DMS 273 (cell line): ENCODE data around the gene HBP1.
A peak's percentile ranks its signal among the peaks of the same experiment; 100 is the strongest.
"Not testable (repeated sequence)": the region's sequence is repeated elsewhere in the genome, so short reads cannot be mapped to it uniquely, and the experiment has no call there.

ENCODE experiments used
- DNase-seq: peaks from one replicate; lab custom pipeline; 2025; ENCODE audit not compliant: unreplicated experiment; lab: John Stamatoyannopoulos, UW

HBP1 gene

GRCh38 chr7:107154826-107155225 lies 14.0 kb upstream of the HBP1 start:
- no peak for DNase-seq

DNA sequence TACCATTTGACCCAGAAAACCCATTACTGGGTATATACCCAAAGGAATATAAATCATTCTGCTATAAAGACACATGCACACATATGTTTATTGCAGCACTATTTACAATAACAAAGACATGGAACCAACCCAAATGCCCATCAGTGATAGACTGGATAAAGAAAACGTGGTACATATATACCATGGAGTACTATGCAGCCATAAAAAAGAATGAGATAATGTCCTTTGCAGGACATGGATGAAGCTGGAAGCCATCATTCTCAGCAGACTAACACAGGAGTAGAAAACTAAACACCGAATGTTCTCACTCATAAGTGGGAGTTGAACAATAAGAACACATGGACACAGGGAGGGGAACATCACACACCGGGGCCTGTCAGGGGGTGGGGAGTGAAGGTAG lies 13.1 kb upstream of the HBP1 start:
- DNase-seq, result not testable (repeated sequence)

- DNase-seq, result no peak
Measured at GRCh38 chr7:107157091-107157490, 11.7 kb upstream of the HBP1 start.

GRCh38 chr7:107158028-107158427 lies 10.8 kb upstream of the HBP1 start:
- DNase-seq, result no peak

- DNase-seq, result no peak
Measured at GRCh38 chr7:107160389-107160788, 8.4 kb upstream of the HBP1 start.

GRCh38 chr7:107161415-107161814 lies 7.4 kb upstream of the HBP1 start:
- no peak for DNase-seq

- no peak for DNase-seq
Measured at GRCh38 chr7:107162475-107162874, 6.3 kb upstream of the HBP1 start.

DNA sequence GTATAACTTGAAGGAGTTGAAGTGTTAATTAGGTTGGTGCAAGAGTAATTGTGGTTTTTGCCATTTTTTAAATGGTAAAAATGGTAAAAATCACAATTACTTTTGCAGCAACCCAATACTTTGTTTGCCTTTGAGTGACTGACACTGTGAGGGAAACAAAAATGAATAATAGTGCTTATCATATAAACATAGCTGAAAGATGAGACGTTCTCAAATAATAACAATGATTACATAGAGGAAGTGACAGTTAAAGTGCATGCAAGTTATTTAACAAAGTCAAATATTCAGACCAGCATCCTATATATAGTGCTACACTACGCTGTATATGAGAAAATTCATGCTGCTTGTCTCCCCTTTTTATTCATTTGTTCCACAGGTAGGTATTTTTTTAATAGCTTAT lies 4.7 kb upstream of the HBP1 start:
- DNase-seq, result no peak

- no peak for DNase-seq
Measured at GRCh38 chr7:107165341-107165740, 3.5 kb upstream of the HBP1 start.

GRCh38 chr7:107166736-107167426 lies 1.9 kb upstream of the HBP1 start:
- DNase-seq, result no peak

GRCh38 chr7:107167483-107168232 lies 1.1 kb upstream of the HBP1 start:
- DNase-seq, result peak; percentile 91

DNA sequence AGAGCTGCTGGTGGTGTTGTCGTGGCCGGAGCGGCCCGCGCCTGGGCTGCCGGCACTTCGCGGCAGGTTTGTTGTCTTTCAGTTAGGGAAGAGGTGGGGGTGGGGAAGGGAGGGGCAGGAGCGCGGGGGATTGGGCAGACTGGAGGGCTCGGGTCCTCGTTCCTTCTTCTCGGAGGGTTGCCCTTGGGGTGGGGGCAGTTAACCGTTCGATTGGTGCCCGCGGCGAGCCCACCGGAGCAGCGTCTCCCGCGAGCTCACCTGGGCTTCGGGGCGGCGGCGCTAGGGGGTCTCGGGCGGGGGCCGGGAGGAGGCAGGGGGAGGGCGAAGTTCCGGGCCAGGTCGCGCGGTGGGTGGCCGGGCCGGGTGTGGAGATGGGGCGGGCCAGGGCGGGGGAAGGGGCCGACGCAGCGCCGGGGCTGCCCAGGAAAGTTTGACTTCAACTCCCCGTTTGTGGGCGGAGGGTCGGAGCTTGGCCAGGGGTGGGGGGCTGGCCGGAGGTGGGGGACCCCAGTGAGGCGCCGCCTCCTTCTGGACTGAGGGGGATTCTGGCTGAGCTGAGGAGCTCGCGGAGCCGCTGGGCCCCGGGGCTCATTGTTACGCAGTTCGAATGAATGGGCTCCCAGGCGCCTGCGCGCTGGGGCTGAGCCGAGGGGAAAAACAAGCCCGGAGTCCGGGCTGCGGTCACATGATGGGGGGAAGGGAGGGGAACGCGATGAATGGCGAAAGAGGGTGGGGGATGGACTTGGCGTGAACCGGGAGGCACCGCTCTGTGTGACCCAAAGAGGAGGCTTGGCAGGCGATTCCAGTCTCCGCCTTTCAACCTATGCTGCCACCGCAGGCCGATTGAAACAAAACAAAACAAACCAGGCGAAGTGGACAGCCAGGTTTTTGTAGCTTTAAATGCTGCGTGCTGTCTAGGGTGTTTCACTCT lies 582 bp downstream of the HBP1 start:
- DNase-seq, result peak; percentile 99

DNA sequence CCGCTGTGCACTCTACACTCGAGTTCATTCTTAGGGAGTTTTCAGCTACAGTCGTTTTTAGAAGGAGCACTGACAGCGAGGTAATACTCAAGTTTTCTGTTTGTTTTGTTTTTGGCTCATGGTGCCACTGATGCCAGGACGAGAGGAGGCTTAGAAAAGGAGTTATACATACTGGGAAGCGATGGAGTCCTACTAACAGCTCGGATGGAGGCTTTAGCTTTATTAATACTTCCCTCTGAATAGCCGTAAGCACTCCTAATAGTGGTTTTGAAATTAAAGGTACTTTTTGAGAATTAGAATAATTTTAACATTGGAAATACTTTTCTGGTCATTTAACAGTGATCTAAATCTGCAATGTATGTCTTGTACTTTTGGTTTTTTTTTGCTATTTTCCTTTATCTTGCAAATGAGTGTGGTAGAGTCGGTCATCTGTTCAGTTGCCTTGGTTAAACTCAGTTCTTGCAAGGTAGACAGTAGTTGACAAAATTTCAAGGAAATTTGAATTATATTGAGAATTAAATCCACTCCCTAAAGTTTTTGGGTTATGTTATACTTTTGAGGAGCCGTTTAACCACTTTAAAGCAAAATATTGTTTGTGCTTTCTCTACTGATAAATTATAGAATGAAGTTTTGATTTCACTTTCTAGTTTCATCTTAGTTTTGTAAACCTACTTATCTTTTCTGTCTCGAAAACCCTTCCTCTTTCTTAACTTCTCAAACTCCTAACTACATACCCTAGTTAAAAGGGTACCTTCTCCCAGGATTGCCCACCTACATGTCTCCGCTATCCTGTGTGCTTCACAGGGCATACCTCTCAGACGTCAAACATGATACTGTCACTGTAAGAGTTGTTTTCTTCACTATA lies 1.5 kb downstream of the HBP1 start:
- peak; percentile 36 for DNase-seq

DNA sequence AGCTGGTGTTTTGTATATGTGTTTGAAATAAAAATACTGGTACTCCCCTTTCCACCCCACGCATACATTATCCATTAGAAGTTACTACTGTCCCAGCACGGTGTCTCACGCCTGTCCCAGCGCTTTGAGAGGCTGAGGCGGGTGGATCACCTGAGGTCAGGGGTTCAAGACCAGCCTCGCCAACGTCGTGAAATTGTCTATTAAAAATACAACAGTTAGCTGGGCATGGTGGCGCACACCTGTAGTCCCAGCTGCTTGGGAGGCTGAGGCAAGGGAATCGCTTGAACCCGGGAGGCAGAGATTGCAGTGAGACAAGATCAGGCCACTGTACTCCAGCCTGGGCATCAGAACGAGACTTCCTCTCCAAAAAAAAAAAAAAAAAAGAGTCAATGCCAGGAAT lies 2.7 kb downstream of the HBP1 start:
- DNase-seq, result no peak

DNA sequence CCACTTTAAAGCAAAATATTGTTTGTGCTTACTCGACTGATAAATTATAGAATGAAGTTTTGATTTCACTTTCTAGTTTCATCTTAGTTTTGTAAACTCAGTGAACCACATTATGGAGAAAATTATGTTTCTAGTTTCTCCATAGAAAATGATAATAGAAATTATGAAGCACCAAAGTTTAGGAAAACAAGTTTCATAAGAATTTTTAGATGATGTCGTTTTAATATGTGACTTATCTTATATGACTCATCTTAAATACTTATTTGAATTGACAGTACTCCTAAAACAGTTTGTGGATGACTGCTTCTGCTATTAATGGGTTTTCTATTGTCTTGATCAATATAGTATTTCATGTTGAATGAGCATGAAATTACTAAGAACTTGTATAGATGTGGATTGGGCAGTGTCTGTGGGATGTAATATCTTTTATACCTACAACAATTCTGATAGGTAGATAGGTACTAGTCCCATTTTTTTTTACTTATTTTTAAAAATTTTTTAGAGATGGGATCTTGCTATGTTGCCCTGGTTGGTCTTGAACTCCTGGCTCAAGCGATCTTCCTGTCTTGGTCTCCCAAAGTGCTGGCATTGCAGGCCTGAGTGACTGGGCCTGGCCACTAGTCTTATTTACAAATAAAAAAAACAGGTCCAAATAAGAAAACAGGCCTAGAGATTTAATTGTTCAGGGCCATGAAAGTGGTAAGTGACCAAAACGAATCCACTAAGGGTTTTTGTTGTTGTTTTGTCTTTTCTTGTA lies 3.7 kb downstream of the HBP1 start:
- DNase-seq, result no peak

GRCh38 chr7:107173191-107173590 lies 4.4 kb downstream of the HBP1 start:
- DNase-seq, result no peak

DNA sequence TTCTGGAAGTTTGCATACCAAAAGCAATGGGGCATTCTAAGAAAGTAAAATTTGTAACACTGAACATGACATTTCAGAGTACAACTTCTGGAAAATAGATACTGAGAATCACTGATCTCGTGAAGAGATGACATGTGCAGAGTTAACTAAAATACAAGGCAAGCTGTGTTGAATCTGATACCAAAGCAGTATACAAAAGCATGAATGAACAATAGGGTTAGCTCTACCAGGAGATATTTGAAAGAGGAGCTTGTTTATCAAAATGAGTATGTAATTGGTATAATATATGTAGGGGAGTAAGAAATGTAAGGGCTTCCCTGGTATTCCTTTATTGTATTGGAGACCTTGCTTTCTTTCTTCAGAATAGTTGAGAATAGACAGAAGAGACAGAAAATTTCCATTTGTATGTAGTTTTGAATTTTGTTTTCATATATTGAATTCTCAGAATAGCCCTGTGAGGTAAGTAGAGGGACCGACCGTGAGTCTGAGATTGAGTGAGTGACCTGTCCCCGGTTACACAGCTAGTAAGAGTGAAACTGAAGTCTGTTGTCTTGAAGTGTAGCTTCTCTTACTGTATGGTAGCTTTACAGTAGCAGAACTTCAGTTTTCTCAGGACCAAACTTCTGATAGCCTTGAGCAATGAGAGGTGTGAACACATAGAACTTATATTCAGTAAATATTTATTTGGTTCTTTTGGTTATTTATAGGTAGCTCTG lies 5.0 kb downstream of the HBP1 start:
- no peak for DNase-seq

- no peak for DNase-seq
Measured at GRCh38 chr7:107179326-107180164, 10.7 kb downstream of the HBP1 start.
